Prostate gland (tissue), 2 donors: ENCODE results near the gene PHETA1. TPM values are rescaled to one million over a fixed set of nuclear protein-coding genes. Genes with fewer than 3 reads are reported as not detected.

ENCODE experiments used
- DNase-seq: peaks from one replicate; pipeline ENCODE4 v3.0.0-alpha.2; 2019; ENCODE audit warnings: low spot score
- H3K27ac ChIP-seq, 2 donors: fragments of 200-600 bp; sonication (generic); 2 replicates each; pipeline ENCODE4 v1.5.1; 2017 to 2019
- H3K27me3 ChIP-seq: fragments of 200-600 bp; sonication (generic); replicated peaks from 2 replicates; pipeline ENCODE4 v1.5.1; 2019; ENCODE audit not compliant: insufficient read depth
- H3K36me3 ChIP-seq, 2 donors: fragments of 200-600 bp; sonication (generic); 1 replicate in 1 of 2; 2 replicates in 1 of 2; pipeline versions ENCODE4 v1.5.1 to v1.8.1; 2017 to 2019
- H3K4me1 ChIP-seq: fragments of 200-600 bp; sonication (generic); replicated peaks from 2 replicates; pipeline ENCODE4 v1.5.1; 2019
- H3K4me3 ChIP-seq, 2 donors: fragments of 200-600 bp; sonication (generic); 2 replicates each; pipeline ENCODE4 v1.5.1; 2017 to 2019
- H3K9me3 ChIP-seq: fragments of 200-600 bp; sonication (generic); 2 replicates; pipeline ENCODE4 v1.5.1; 2017
- CTCF ChIP-seq, 4 experiments: fragments of 200-600 bp in 2 of 4; fragments of 450-650 bp in 2 of 4; sonication (generic) in 2 of 4; IDR thresholded peaks; 1 replicate in 3 of 4; 2 replicates in 1 of 4; pipeline ENCODE4 v1.5.1; 2016 to 2019; ENCODE audit warnings: antibody characterized with exemption in 4 of 4, mild to moderate bottlenecking in 2 of 4, moderate library complexity in 2 of 4
- POLR2A ChIP-seq: fragments of 450-650 bp; IDR thresholded peaks from one replicate; pipeline ENCODE4 v1.6.1; 2016; ENCODE audit warnings: antibody characterized with exemption, mild to moderate bottlenecking
- POLR2AphosphoS5 ChIP-seq: sonication (generic); formaldehyde crosslinking; IDR thresholded peaks from one replicate; pipeline ENCODE4 v1.6.1; 2017; ENCODE audit warnings: antibody characterized with exemption
- WGBS: methylation state at CpG from one replicate; pipeline ENCODE4 v1.1.5; 2018; 5-methylcytosine and 5-hydroxymethylcytosine counted together
- intact Hi-C: fragments of 100-400 bp; cut with DNase I; formaldehyde crosslinking; loops from one replicate; pipeline ENCODE4 v1.14.2; 2022
- total RNA-seq, 2 donors: library from RNA; depleted of rRNA; stranded (reverse); fragments of >200 nt; gene quantifications; one replicate each; pipeline ENCODE4 v1.1.0, GENCODE V29; 2016

PHETA1 gene
- total RNA-seq, 2 donors from 2014 or later, result 11.5 to 29.9 TPM

- WGBS, result 52% methylated on average over 13 of the region's 13 CpGs
- TF ChIP-seq CTCF (IDR thresholded peaks at IDR 0.05) (no peak), POLR2A (no peak), POLR2AphosphoS5 (no peak)
- no peak for DNase-seq
- Histone ChIP-seq H3K27ac (peak overlapping the region in 1 of 2 donors; percentile 51), H3K36me3 (no peaks in the 10 kb centered on the region), H3K4me3 (peak overlapping the region; percentile 80 to 94), H3K4me1 (no peaks in the 10 kb centered on the region), H3K27me3 (no peaks in the 10 kb centered on the region), H3K9me3 (no peaks in the 10 kb centered on the region)
- intact Hi-C loops, result no loop called here
Observed at GRCh38 chr12:111369496-111370220, 763 bp upstream of the PHETA1 start.

GRCh38 chr12:111368291-111368787 lies 556 bp downstream of the PHETA1 start:
- Histone ChIP-seq H3K27me3 (no peaks in the 10 kb centered on the region), H3K4me1 (no peaks in the 10 kb centered on the region), H3K36me3 (no peaks in the 10 kb centered on the region), H3K27ac (peak overlapping the region; percentile 61 to 72), H3K9me3 (no peaks in the 10 kb centered on the region), H3K4me3 (peak overlapping the region; percentile 80 to 94)
- under 1% methylated on average over 17 of the region's 18 CpGs for WGBS
- TF ChIP-seq CTCF (IDR thresholded peaks at IDR 0.05), result no peak
- no peak for TF ChIP-seq POLR2AphosphoS5
- no peak for TF ChIP-seq POLR2A
- intact Hi-C loops, result no loop called here
- DNase-seq, result no peak

GRCh38 chr12:111367661-111368221 lies 1.2 kb downstream of the PHETA1 start:
- Histone ChIP-seq H3K4me1 (no peaks in the 10 kb centered on the region), H3K27ac (no peak overlapping the region), H3K27me3 (no peaks in the 10 kb centered on the region), H3K4me3 (peak overlapping the region; percentile 80 to 94), H3K36me3 (no peaks in the 10 kb centered on the region), H3K9me3 (no peaks in the 10 kb centered on the region)
- WGBS, result 57% methylated on average over 7 of the region's 7 CpGs
- no peak for TF ChIP-seq POLR2AphosphoS5
- no peak for TF ChIP-seq POLR2A
- TF ChIP-seq CTCF (IDR thresholded peaks at IDR 0.05), result no peak
- no peak for DNase-seq
- intact Hi-C loops, result no loop called here

- intact Hi-C loops, result no loop called here
- Histone ChIP-seq H3K36me3 (no peaks in the 10 kb centered on the region), H3K4me1 (no peaks in the 10 kb centered on the region), H3K27me3 (no peaks in the 10 kb centered on the region), H3K27ac (no peak overlapping the region), H3K4me3 (no peak overlapping the region), H3K9me3 (no peaks in the 10 kb centered on the region)
- no peak for TF ChIP-seq POLR2A
- no peak for TF ChIP-seq POLR2AphosphoS5
- no peak for TF ChIP-seq CTCF (IDR thresholded peaks at IDR 0.05)
- no peak for DNase-seq
- 94% methylated on average over 2 of the region's 2 CpGs for WGBS
Observed at GRCh38 chr12:111366583-111366982, 2.3 kb downstream of the PHETA1 start.

- intact Hi-C loops, result no loop called here
- Histone ChIP-seq H3K4me3 (no peak overlapping the region), H3K27me3 (no peaks in the 10 kb centered on the region), H3K36me3 (no peaks in the 10 kb centered on the region), H3K9me3 (no peaks in the 10 kb centered on the region), H3K27ac (no peak overlapping the region), H3K4me1 (no peaks in the 10 kb centered on the region)
- TF ChIP-seq POLR2AphosphoS5, result no peak
- TF ChIP-seq POLR2A, result no peak
- TF ChIP-seq CTCF (IDR thresholded peaks at IDR 0.05), result no peak
- WGBS, result 94% methylated on average over 10 of the region's 10 CpGs
- no peak for DNase-seq
Observed at GRCh38 chr12:111366075-111366474, 2.8 kb downstream of the PHETA1 start.
